GM19372 (cell line): Measurements from ENCODE around the gene FOXL3.

Experiments used
- ATAC-seq: cut with Tn5 transposase; IDR thresholded peaks from one replicate; pipeline ENCODE4 v1.9.1; 2021; ENCODE audit warnings: mild to moderate bottlenecking, low read depth, moderate library complexity; ENCODE audit not compliant: unreplicated experiment

Gene FOXL3

GRCh38 chr7:318878-319661 lies 29.1 kb downstream of the FOXL3 start:
- no peak for ATAC-seq

- ATAC-seq, result no peak
Observed at GRCh38 chr7:320297-320696, 30.3 kb downstream of the FOXL3 start.

GRCh38 chr7:322111-322671 lies 32.2 kb downstream of the FOXL3 start:
- peak; percentile 49 for ATAC-seq

DNA sequence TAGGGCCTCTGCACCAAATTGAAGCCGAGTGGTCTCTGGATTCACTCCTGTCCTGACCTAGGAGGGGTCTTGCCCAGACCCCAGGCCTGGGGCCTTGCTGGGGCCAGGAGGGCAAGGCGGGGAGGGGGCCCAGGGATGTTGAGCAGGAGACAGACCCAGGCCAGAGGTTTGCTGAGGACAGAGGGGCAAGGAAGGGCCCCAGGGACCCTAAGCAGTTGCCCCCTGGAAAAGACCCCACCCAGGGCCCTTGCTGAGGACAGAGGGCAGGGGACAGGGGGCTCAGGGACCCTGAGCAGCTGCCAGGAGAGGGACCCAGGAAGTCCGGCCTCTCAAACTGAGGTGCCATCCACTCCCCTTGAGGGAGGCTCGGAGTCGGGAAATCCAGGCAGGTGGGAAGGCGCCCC lies 32.7 kb downstream of the FOXL3 start:
- no peak for ATAC-seq

DNA sequence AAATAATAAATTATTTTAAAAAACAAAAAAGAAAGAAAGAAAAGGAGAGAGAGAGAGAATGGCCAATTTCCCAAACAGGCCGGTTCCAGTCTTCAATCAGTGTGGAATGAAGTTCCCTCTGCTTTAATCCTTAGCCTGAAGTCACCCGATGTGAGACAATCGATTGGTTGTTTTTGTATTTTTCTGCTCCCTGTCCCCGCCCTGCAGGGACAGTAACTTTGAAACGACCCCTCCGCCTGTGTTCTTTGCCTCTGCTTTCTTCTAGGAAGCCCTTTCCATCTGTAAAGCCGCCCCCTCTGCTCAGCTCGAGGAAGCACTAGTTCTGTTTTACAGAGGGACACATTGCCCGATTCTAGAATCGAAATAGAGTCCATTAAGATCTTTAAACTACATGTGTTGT lies 33.4 kb downstream of the FOXL3 start:
- no peak for ATAC-seq

- ATAC-seq, result no peak
Observed at GRCh38 chr7:324011-324410, 34.0 kb downstream of the FOXL3 start.

DNA sequence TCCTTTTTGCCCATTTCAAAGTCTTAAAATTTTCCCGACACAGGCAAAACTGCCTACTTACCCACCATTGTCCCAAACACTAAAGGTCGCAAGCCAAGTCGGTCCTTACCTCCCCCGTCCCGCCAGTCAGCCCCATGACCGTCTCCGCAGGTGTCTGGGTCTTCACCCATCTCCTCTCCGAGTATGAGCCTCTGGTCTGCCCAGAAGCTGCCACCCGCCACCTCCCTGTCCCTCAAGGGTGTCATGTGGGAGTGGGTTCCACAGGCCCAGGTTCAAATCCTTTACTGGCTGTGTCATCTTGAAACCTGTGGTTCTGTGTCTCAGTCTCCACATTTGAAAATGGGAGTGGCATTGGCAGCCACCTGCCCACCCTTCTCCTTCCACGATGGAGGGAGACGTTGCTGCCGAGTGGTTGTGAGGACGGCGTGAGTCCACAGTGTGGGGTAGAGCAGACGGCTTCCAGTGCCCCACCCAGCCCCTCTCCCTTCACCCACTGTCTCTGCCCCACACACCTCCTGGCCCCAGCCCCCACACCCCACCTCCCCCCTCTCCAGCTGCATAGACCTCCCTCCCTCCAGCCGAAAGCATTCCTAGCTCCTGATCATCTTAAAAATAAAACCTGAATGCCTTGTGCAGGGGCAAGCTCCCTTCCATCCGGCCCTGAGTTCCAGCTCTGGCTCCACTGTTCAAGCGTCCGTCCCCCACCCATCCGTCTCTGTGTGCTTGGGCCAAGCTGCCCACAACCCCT lies 35.3 kb downstream of the FOXL3 start:
- no peak for ATAC-seq

DNA sequence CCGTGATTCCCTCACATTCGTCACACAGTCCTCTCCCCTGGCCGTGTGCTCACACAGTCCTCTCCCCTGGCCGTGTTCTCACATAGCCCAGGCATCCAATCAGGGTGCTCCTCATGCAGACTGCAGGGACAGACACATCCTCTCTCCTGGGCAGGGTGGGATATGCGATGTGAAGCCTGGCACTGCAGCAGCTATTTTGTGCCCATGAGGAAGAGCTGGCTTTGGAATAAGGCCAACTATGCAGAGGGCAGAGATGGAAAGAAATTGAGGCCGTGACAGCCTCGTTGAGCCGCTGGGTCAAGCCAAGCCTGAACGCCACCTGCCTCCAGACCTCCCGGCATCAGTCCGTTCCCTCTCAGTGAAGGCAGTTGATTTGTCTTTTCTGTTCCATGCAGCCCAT lies 35.8 kb downstream of the FOXL3 start:
- ATAC-seq, result no peak

DNA sequence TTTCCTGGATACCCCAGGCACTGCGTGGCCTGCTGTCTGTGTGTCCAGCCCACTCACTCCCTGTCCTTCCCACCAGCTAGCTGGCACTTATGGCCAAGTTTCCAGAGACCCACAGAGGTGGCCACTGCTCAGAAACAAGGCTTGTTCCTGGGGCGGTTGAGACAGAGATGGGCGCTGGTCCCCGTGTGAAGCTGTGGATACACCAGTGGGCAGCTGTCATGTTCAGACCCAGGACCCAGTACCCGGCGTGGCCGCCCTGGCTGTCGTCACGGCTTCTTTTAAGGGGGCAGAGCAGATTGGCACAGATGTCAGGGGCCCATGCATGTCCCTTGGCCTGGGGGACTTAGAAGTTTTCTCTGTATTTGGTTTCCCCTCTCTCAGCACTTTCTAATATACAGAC lies 36.3 kb downstream of the FOXL3 start:
- no peak for ATAC-seq

DNA sequence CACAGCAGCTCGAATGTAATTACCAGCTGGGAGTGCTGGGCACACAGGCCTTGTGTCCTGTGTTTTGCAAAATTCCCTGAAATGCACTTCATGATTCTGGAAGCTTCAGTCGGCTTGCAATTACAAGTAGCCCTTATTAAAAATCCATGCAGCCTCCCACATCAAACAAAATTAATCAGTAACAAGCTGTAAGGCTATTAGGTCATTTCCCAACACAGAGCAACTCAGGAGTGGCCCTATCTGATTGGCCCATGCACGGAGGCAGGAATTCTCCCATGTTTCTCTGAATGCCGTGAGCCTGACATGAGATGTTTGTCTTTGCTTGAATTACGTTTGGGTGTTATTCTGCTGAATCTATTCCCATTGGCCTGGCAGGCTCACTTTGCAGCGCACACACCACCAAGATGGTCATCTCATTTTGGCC lies 36.9 kb downstream of the FOXL3 start:
- no peak for ATAC-seq

DNA sequence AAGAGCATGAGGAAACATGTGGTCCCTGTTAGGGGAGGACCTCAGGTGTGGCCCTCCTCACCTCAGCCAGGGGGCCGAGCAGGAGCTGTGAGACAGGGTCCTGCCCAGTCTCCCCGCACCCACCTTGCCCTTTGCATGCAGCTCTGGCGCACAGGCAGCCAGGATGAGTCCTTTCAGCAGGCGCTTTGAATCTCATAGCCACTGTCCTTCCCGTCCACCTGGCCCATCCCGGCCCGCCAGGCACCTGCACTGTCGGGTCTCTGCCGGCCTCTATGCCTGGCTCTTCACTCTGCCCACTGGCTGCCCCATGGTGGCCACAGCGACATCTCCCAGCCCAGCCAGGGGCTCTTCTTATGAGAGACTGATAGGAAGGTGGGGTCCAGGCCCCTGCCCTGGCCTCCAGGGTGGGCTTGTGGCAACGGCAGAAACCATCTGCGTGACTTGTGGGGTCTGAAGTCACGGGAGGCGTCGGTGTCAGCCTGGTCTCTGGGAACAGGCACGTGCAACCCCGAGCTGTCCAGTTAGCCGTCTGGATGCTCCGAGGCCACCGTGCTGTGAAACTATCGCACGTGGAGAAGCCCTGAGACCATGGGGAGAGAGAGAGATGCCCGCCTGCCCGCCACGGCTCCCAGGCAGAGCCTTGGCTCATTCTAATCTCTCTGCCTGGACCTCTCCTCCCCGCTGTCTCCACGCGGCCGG lies 37.4 kb downstream of the FOXL3 start:
- no peak for ATAC-seq

DNA sequence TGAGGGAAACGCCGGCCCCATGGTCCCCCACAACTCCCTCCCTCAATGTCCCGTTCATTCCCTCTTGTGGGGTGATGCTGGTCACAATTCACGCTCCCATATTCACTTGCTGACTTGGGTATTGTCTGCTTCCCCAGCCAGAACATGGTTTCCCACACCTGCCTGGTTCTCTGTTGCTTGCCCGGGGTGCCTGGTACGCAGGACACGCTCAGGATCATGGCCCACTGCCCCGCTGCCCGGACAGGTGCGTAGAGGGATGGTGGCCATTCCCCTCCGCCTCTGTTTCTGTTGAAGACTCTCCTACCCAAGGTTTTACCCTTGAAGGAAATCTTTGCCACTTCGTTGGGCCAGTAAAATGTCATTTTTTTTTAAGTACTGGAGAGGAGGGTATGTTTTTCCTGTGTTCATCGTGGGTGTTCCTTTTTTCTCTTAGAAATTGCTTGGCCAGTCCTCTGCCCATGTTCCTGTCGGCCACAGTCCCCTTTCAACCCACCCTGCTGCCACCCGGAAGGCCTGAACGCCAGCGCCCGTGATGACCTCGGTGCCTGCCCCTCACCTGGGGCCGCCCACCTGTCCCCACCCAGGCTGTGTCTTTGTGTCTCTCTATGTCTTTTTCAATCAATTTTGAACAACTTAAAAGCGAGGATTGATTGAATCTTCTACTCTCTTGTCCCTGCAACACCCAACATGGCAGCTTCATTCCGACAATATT lies 38.2 kb downstream of the FOXL3 start:
- no peak for ATAC-seq

DNA sequence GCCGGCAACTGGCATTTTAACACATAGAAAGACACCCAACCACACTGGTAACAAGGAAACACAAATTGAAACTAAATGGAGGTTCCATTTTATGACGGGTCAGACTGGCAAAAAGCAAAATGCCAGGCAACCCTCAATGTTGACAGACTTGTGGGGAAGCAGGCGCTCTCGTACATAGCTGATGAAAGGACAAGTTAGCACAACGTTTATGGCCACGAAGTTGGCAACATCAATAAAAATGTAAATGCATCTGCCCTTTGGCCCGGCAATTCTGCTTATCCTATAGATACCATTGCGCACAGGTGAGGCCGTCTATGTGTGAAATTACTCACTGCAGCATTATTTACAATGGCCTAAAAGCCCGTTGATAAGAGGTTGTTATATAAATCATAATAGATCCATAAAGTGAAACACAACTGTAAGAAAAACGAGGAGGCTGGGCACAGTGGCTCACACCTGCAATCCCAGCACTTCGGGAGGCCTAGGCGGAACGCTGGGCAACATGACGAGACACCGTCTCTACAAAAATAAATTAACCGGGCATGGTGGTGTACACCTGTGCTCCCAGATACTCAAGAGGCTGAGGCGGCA lies 39.8 kb downstream of the FOXL3 start:
- ATAC-seq, result no peak

GRCh38 chr7:330511-331230 lies 40.7 kb downstream of the FOXL3 start:
- no peak for ATAC-seq

GRCh38 chr7:332020-332517 lies 42.1 kb downstream of the FOXL3 start:
- no peak for ATAC-seq

DNA sequence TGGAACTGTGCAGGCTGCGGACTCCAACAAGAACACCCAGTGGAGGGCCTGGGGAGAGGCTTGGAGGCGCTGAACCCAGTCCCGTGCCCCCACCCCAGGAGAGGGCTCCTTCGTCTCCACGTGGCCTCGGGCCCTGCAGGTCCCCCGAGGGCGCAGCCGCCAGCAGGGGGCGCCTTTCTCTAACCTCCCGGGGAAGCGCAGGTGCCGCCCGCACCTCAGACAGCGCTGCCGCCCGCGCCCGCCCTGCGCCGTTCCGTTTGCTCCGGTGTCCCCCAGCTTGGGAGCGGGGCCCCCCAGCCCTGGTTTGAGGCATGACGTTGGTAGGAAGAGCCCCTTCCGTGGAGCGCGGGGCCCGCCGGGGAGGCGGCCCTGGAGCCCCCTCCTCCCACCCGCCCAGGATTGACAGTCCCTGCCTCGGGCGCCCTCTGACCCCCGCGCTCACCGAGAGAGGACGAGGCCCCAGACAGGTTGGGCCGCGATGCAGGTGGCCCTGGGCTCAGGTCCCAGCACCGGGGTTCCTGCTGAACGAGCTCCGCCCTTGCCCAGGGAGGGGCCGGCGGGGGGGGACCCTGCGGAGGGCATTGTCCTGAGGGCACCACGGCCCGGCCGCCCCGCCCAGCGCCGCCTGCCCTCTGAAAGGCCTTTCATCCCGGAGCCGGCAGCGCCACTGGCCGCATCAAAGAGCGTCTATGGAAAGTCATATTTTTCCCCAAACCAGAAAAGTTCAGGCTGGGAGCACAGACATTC lies 42.8 kb downstream of the FOXL3 start:
- no peak for ATAC-seq

- no peak for ATAC-seq
Observed at GRCh38 chr7:333393-333764, 43.4 kb downstream of the FOXL3 start.

GRCh38 chr7:334618-335357 lies 44.8 kb downstream of the FOXL3 start:
- no peak for ATAC-seq
